MM.1S (cell line): ENCODE measurements around the gene ARHGAP1.

Experiments
- CTCF ChIP-seq: fragments of 300-600 bp; sonication (generic); IDR thresholded peaks from 2 replicates; pipeline ENCODE4 v1.5.1; 2016; ENCODE audit warnings: antibody characterized with exemption, low read length, mixed read lengths
- EZH2 ChIP-seq: fragments of 300-600 bp; sonication (generic); optimal IDR thresholded peaks from 2 replicates; pipeline ENCODE3; 2017; ENCODE audit warnings: low read depth, mild to moderate bottlenecking, antibody characterized with exemption, low read length, mixed read lengths
- EZH2phosphoT487 ChIP-seq: fragments of 300-600 bp; sonication (generic); IDR thresholded peaks from 2 replicates; pipeline ENCODE4 v1.6.1; 2018; ENCODE audit warnings: antibody characterized with exemption, low read length

GRCh38 chr11:46664612-46665011 is 35.8 kb downstream of the ARHGAP1 start:
- no peak for TF ChIP-seq EZH2phosphoT487
- no peak for TF ChIP-seq CTCF
- TF ChIP-seq EZH2: no peak
